B cell (primary cell): ENCODE results near the gene BMP7. TPM values are rescaled to one million over a fixed set of nuclear protein-coding genes. Genes with fewer than 3 reads are reported as not detected.

ENCODE experiments used
- ATAC-seq: fragments of 200-7000 bp; cut with Tn5 transposase; one replicate; pipeline ENCODE4 v1.10.0; 2021; ENCODE audit warnings: low read depth, mild to moderate bottlenecking, moderate number of reproducible peaks, moderate library complexity
- CTCF ChIA-PET: fragments of 350-600 bp; sonication (Branson Sonifier 250); formaldehyde crosslinking; loops from one replicate; lab custom pipeline; 2021; ENCODE audit warnings: antibody characterized with exemption, inconsistent platforms; lab: Charles Lee
- POLR2A ChIA-PET: fragments of 350-600 bp; sonication (Branson Sonifier 250); formaldehyde crosslinking; loops from one replicate; lab custom pipeline; 2021; ENCODE audit warnings: antibody characterized with exemption; lab: Charles Lee
- DNase-seq: peaks from one replicate; pipeline ENCODE4 v3.0.0; 2013
- H2AFZ ChIP-seq: 2 replicates; pipeline ENCODE4 v1.6.1; 2012; ENCODE audit warnings: mild to moderate bottlenecking, low read depth, low read length; ENCODE audit not compliant: insufficient read depth, poor library complexity, severe bottlenecking
- H3K27ac ChIP-seq, 2 donors: 1 replicate in 1 of 2; 2 replicates in 1 of 2; pipeline ENCODE4 v1.5.1; 2012 to 2013; ENCODE audit warnings: low read length in 2 of 2, mild to moderate bottlenecking in 2 of 2, moderate library complexity in 1 of 2
- H3K27me3 ChIP-seq, 4 experiments: fragments of 200-600 bp in 1 of 4; sonication (generic) in 1 of 4; replicated peaks in 1 of 4; 1 replicate in 2 of 4; 2 replicates in 2 of 4; pipeline versions ENCODE4 v1.6.1 to v1.7.0; 2013 to 2016; ENCODE audit warnings: low read length in 3 of 4, mild to moderate bottlenecking in 2 of 4, mixed read lengths in 1 of 4, moderate library complexity in 1 of 4; ENCODE audit not compliant: insufficient read depth in 4 of 4, control insufficient read depth in 3 of 4; ENCODE audit errors: control extremely low read depth in 1 of 4
- H3K36me3 ChIP-seq, 2 experiments: replicated peaks in 1 of 2; 1 replicate in 1 of 2; 2 replicates in 1 of 2; pipeline versions ENCODE4 v1.6.1 to v1.7.1; 2013; ENCODE audit warnings: low read length in 1 of 2; ENCODE audit not compliant: insufficient read depth in 2 of 2, control insufficient read depth in 1 of 2; ENCODE audit errors: control extremely low read depth in 1 of 2, extremely low read depth in 1 of 2
- H3K4me1 ChIP-seq, 2 donors: fragments of 200-600 bp in 1 of 2; sonication (generic) in 1 of 2; 1 replicate in 1 of 2; 2 replicates in 1 of 2; pipeline versions ENCODE4 v1.5.1 to v1.6.1; 2013 to 2017; ENCODE audit warnings: low read length in 2 of 2; ENCODE audit not compliant: control insufficient read depth in 2 of 2, insufficient read depth in 2 of 2
- H3K4me2 ChIP-seq: replicated peaks from 2 replicates; pipeline ENCODE3; 2012; ENCODE audit warnings: mild to moderate bottlenecking, low read depth, low read length; ENCODE audit not compliant: poor library complexity, severe bottlenecking
- H3K4me3 ChIP-seq, 5 experiments: fragments of 200-600 bp in 1 of 5; sonication (generic) in 1 of 5; 1 replicate in 3 of 5; 2 replicates in 2 of 5; pipeline versions ENCODE4 v1.5.1 to v1.7.0; 2011 to 2016; ENCODE audit warnings: low read length in 4 of 5, mild to moderate bottlenecking in 4 of 5, low read depth in 2 of 5, control low read depth in 1 of 5, moderate library complexity in 1 of 5; ENCODE audit not compliant: insufficient read depth in 1 of 5; ENCODE audit errors: control extremely low read depth in 1 of 5, extremely low read depth in 1 of 5
- H3K79me2 ChIP-seq: fragments of 200-600 bp; sonication (generic); one replicate; pipeline ENCODE4 v1.6.0; 2016; ENCODE audit warnings: low read length; ENCODE audit not compliant: control insufficient read depth, insufficient read depth
- H3K9ac ChIP-seq: fragments of 200-600 bp; sonication (generic); 2 replicates; pipeline ENCODE4 v1.6.1; 2017; ENCODE audit warnings: mild to moderate bottlenecking, low read length, moderate library complexity
- H3K9me3 ChIP-seq, 3 donors: one replicate each; pipeline versions ENCODE4 v1.6.1 to v1.7.1; 2013; ENCODE audit warnings: low read length in 2 of 3; ENCODE audit not compliant: control insufficient read depth in 2 of 3, insufficient read depth in 1 of 3; ENCODE audit errors: control extremely low read depth in 1 of 3
- H4K20me1 ChIP-seq: 2 replicates; pipeline ENCODE4 v1.6.0; 2012; ENCODE audit warnings: mild to moderate bottlenecking, low read length; ENCODE audit not compliant: insufficient read depth, control insufficient read depth, poor library complexity, severe bottlenecking
- H3K27ac Mint-ChIP-seq: one replicate; pipeline ENCODE4 v1.8.0; 2021; ENCODE audit warnings: mixed read lengths
- H3K27me3 Mint-ChIP-seq: one replicate; pipeline ENCODE4 v1.8.0; 2021; ENCODE audit warnings: mixed read lengths
- H3K4me1 Mint-ChIP-seq: one replicate; pipeline ENCODE4 v1.8.0; 2021; ENCODE audit warnings: mixed read lengths
- H3K4me3 Mint-ChIP-seq: one replicate; pipeline ENCODE4 v1.8.0; 2021; ENCODE audit warnings: mixed read lengths
- H3K9me3 Mint-ChIP-seq: one replicate; pipeline ENCODE4 v1.8.0; 2022; ENCODE audit warnings: mixed read lengths; ENCODE audit not compliant: insufficient read depth
- EZH2 ChIP-seq: IDR thresholded peaks from 2 replicates; pipeline ENCODE4 v1.6.1; 2012; ENCODE audit warnings: borderline replicate concordance, low read depth, mild to moderate bottlenecking, moderate library complexity, low read length; ENCODE audit not compliant: insufficient read depth, poor library complexity, severe bottlenecking
- WGBS: methylation state at CpG from one replicate; pipeline ENCODE4 v1.1.5; 2013; ENCODE audit warnings: missing lambda C conversion rate; ENCODE audit not compliant: insufficient coverage; 5-methylcytosine and 5-hydroxymethylcytosine counted together
- intact Hi-C: fragments of 100-400 bp; cut with micrococcal nuclease; formaldehyde crosslinking; loops from one replicate; pipeline ENCODE4 v1.10.0; 2022
- polyA plus RNA-seq: library from polyadenylated mRNA; depleted of rRNA; stranded (reverse); fragments of >200 nt; gene quantifications from 2 replicates; pipeline ENCODE4 v1.2.3, GENCODE V29; 2012
- total RNA-seq, 2 donors: library from RNA; stranded (reverse); fragments of 120-200 nt in 1 of 2; gene quantifications; 1 replicate in 1 of 2; 2 replicates in 1 of 2; pipeline versions ENCODE4 v1.2.3 to v1.2.4, GENCODE V29; 2013 to 2022
- TF ChIP-seq, protein P1 (sequence below): fragments of 200-600 bp; IDR thresholded peaks from one replicate; pipeline ENCODE4 v1.8.0; 2022; ENCODE audit warnings: antibody characterized with exemption, mild to moderate bottlenecking

The BMP7 gene
- total and polyA plus RNA-seq, 2 donors (not counting 1 experiment from before 2014, with no cell fraction given) = not detected

DNA sequence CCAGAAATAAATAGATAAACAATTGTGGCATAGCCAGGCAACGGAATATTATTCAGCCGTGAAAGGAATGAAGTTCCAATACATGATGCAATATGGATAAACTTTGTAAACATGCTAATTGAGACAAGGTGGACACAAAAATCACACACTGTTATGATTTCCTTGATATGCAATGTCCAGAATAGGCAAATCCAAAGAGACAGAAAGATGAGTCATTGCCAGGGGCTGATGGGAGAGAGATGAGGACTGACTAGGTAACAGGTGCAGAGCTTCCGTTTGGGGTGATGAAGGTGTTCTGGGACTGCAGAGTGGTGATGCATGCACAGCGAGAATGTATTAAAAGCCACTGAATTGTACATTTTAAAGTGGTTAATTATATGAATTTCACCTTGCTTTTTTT lies 32.0 kb upstream of the BMP7 start:
- Mint-ChIP-seq H3K27ac (no peak overlapping the region), H3K4me1 (no peaks in the 10 kb centered on the region), H3K9me3 (no peaks in the 10 kb centered on the region), H3K4me3 (no peak overlapping the region), H3K27me3 (peaks cover 13% of the 10 kb centered on the region)
- DNase-seq = no peak
- WGBS = no CpG with 5 or more reads among the region's 4 CpGs
- peaks cover 0 to 7% (median 0%) of the 10 kb centered on the region in 3 donors for H3K9me3 ChIP-seq
- no peaks in the 10 kb centered on the region for H4K20me1 ChIP-seq
- H3K9ac ChIP-seq = no peak overlapping the region
- H3K4me3 ChIP-seq = no peak overlapping the region
- H3K4me2 ChIP-seq = no peak overlapping the region
- H3K79me2 ChIP-seq = no peaks in the 10 kb centered on the region
- intact Hi-C loops = no loop called here
- ATAC-seq = no peak
- TF ChIP-seq, protein P1, sequence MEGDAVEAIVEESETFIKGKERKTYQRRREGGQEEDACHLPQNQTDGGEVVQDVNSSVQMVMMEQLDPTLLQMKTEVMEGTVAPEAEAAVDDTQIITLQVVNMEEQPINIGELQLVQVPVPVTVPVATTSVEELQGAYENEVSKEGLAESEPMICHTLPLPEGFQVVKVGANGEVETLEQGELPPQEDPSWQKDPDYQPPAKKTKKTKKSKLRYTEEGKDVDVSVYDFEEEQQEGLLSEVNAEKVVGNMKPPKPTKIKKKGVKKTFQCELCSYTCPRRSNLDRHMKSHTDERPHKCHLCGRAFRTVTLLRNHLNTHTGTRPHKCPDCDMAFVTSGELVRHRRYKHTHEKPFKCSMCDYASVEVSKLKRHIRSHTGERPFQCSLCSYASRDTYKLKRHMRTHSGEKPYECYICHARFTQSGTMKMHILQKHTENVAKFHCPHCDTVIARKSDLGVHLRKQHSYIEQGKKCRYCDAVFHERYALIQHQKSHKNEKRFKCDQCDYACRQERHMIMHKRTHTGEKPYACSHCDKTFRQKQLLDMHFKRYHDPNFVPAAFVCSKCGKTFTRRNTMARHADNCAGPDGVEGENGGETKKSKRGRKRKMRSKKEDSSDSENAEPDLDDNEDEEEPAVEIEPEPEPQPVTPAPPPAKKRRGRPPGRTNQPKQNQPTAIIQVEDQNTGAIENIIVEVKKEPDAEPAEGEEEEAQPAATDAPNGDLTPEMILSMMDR = no peak
- no peak for TF ChIP-seq EZH2
- H2AFZ ChIP-seq = no peak overlapping the region
- H3K4me1 ChIP-seq = no peaks in the 10 kb centered on the region
- ChIA-PET POLR2A (no interaction called here), CTCF (no interaction called here)
- H3K27ac ChIP-seq = no peak overlapping the region
- peaks cover 0 to 5% (median 0%) of the 10 kb centered on the region in 4 experiments for H3K27me3 ChIP-seq
- no peaks in the 10 kb centered on the region for H3K36me3 ChIP-seq

DNA sequence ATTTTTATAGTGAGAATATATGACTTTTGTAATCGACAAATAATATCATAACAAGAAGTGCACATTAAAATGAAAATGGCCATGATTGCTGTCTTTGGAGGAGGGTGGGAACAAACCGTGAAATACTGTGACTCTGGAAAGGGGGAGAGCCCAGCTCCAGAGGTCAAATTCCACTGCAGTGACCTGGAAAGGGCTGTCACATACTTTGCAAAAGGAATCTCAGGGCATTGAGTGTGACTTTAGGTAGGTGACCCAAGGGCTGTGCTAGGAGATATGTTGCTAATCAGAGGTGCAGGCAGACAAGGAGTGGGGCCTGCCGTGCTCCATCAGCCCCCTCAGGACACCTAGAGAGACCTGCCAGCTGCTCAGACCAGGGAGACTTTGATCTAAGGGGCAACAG lies 28.1 kb upstream of the BMP7 start:
- ChIA-PET POLR2A (no interaction called here), CTCF (no interaction called here)
- Mint-ChIP-seq H3K4me3 (no peak overlapping the region), H3K9me3 (no peaks in the 10 kb centered on the region), H3K27me3 (peaks cover 30% of the 10 kb centered on the region), H3K4me1 (no peaks in the 10 kb centered on the region), H3K27ac (no peak overlapping the region)
- peaks cover 0 to 8% (median 0%) of the 10 kb centered on the region in 4 experiments for H3K27me3 ChIP-seq
- H3K4me3 ChIP-seq = no peak overlapping the region
- H3K4me2 ChIP-seq = no peak overlapping the region
- H4K20me1 ChIP-seq = no peaks in the 10 kb centered on the region
- H2AFZ ChIP-seq = no peak overlapping the region
- H3K9me3 ChIP-seq = peaks cover 0 to 4% (median 0%) of the 10 kb centered on the region in 3 donors
- H3K9ac ChIP-seq = no peak overlapping the region
- no peaks in the 10 kb centered on the region for H3K4me1 ChIP-seq
- DNase-seq (no peak), ATAC-seq (no peak)
- no peaks in the 10 kb centered on the region for H3K36me3 ChIP-seq
- TF ChIP-seq, protein P1 = no peak
- no peak for TF ChIP-seq EZH2
- H3K79me2 ChIP-seq = no peaks in the 10 kb centered on the region
- no peak overlapping the region for H3K27ac ChIP-seq
- 84% methylated on average over 2 of the region's 3 CpGs for WGBS
- intact Hi-C loops = no loop called here
